Measurements from ENCODE around the gene ZNFX1.

- TF ChIP-seq CTCF (IDR thresholded peaks at IDR 0.05; ENCODE audit: poor library complexity) (no peak), EZH2 (IDR thresholded peaks at IDR 0.05; ENCODE audit: borderline replicate concordance) (no peak)
Observed at GRCh38 chr20:49308875-49309274, 31.0 kb upstream of the ZNFX1 start.
